HCT116 (cell line): ENCODE data around the gene SUB1. TPM values are rescaled to one million over a fixed set of nuclear protein-coding genes. Genes with fewer than 3 reads are reported as not detected.

Source experiments
- ATAC-seq: fragments of 200-7000 bp; cut with Tn5 transposase; 2 replicates; pipeline ENCODE4 v1.9.1; 2020; ENCODE audit warnings: mild to moderate bottlenecking, moderate library complexity
- BruUV-seq: library from RNA; stranded (reverse); fragments of 400-500 nt; replicated peaks from 2 replicates; lab custom pipeline; 2021; lab: Mats Ljungman, UMichigan
- CTCF ChIA-PET: fragments of 300-600 bp; sonication (Branson Sonifier 250); formaldehyde crosslinking; loops from one replicate; lab custom pipeline; 2021; ENCODE audit warnings: antibody characterized with exemption; lab: Charles Lee
- POLR2A ChIA-PET: fragments of 300-600, 350-600 bp; sonication (Branson Sonifier 250); formaldehyde crosslinking; loops from one replicate; lab custom pipeline; 2021; ENCODE audit warnings: antibody characterized with exemption; lab: Charles Lee
- RAD21 ChIA-PET, 2 experiments: fragments of 300-600 bp; sonication (Branson Sonifier 250); formaldehyde crosslinking; loops; one replicate each; lab custom pipeline; 2023; ENCODE audit warnings: low total read pairs in 2 of 2; ENCODE audit not compliant: uncharacterized antibody in 2 of 2, unreplicated experiment in 2 of 2, low non-redundant PET in 1 of 2; lab: Charles Lee
- DNase-seq: peaks from one replicate; pipeline ENCODE4 v3.0.0-alpha.2; 2010; ENCODE audit warnings: low read depth, low spot score
- H2AFZ ChIP-seq: fragments of 200-600 bp; shearing (Covaris generic), sonication (generic); 2 replicates; pipeline ENCODE4 v1.6.1; 2017; ENCODE audit warnings: low read depth, mixed run types, mixed read lengths, antibody characterized with exemption, low read length; ENCODE audit not compliant: poor library complexity, severe bottlenecking
- H3K27ac ChIP-seq: 2 replicates; pipeline ENCODE4 v1.5.1; 2012; ENCODE audit warnings: low read depth, low read length
- H3K27me3 ChIP-seq: fragments of 200-600 bp; sonication (generic); 2 replicates; pipeline ENCODE4 v1.6.1; 2016; ENCODE audit warnings: mixed run types, low read length, mixed read lengths; ENCODE audit not compliant: insufficient read depth
- H3K36me3 ChIP-seq, 2 experiments: fragments of 200-500 bp in 1 of 2; fragments of 200-600 bp in 1 of 2; sonication (Bioruptor generic) in 1 of 2; sonication (generic) in 1 of 2; 2 replicates each; pipeline versions ENCODE4 v1.5.1 to v1.6.1; 2014 to 2016; ENCODE audit warnings: low read length in 2 of 2, inconsistent platforms in 1 of 2, mixed read lengths in 1 of 2, mixed run types in 1 of 2; ENCODE audit not compliant: insufficient read depth in 2 of 2, control insufficient read depth in 1 of 2
- H3K4me1 ChIP-seq, 2 experiments: fragments of 200-600 bp in 1 of 2; sonication (generic) in 1 of 2; 2 replicates each; pipeline versions ENCODE4 v1.5.1 to v1.6.1; 2012 to 2017; ENCODE audit warnings: low read length in 2 of 2, inconsistent platforms in 1 of 2, mild to moderate bottlenecking in 1 of 2, mixed read lengths in 1 of 2, mixed run types in 1 of 2, moderate library complexity in 1 of 2; ENCODE audit not compliant: insufficient read depth in 2 of 2, control insufficient read depth in 1 of 2
- H3K4me2 ChIP-seq: fragments of 200-600 bp; sonication (generic); 2 replicates; pipeline ENCODE4 v1.6.1; 2017; ENCODE audit warnings: mixed run types, low read length, mixed read lengths
- H3K4me3 ChIP-seq, 2 experiments: fragments of 200-600 bp in 1 of 2; sonication (generic) in 1 of 2; replicated peaks in 1 of 2; 2 replicates each; pipeline ENCODE4 v1.5.1; 2011 to 2016; ENCODE audit warnings: low read length in 2 of 2, control low read depth in 1 of 2, low read depth in 1 of 2, mild to moderate bottlenecking in 1 of 2, mixed read lengths in 1 of 2, mixed run types in 1 of 2
- H3K79me2 ChIP-seq: fragments of 200-600 bp; sonication (generic); 2 replicates; pipeline ENCODE4 v1.6.1; 2017; ENCODE audit warnings: mild to moderate bottlenecking, mixed run types, low read length, moderate library complexity, mixed read lengths; ENCODE audit not compliant: insufficient read depth
- H3K9ac ChIP-seq: fragments of 200-600 bp; sonication (generic); 2 replicates; pipeline ENCODE4 v1.6.1; 2016; ENCODE audit warnings: low read length, mixed read lengths
- H3K9me2 ChIP-seq: fragments of 200-600 bp; sonication (generic), shearing (Covaris generic); 2 replicates; pipeline ENCODE4 v1.6.1; 2017; ENCODE audit warnings: mixed run types, mild to moderate bottlenecking, moderate library complexity; ENCODE audit not compliant: insufficient read depth
- H3K9me3 ChIP-seq, 2 experiments: fragments of 200-500 bp in 1 of 2; fragments of 200-600 bp in 1 of 2; sonication (Bioruptor generic) in 1 of 2; sonication (generic) in 1 of 2; 2 replicates each; pipeline ENCODE4 v1.6.1; 2014 to 2017; ENCODE audit warnings: low read length in 2 of 2, mixed read lengths in 2 of 2, inconsistent platforms in 1 of 2, low read depth in 1 of 2, mild to moderate bottlenecking in 1 of 2, mixed run types in 1 of 2, moderate library complexity in 1 of 2; ENCODE audit not compliant: control insufficient read depth in 1 of 2, insufficient read depth in 1 of 2
- H4K20me1 ChIP-seq: fragments of 200-600 bp; sonication (generic), shearing (Covaris generic); 2 replicates; pipeline ENCODE4 v1.6.1; 2017; ENCODE audit warnings: mixed run types, mild to moderate bottlenecking, moderate library complexity; ENCODE audit not compliant: insufficient read depth
- CBX3 ChIP-seq: IDR thresholded peaks from 2 replicates; pipeline ENCODE4 v1.6.1; 2012; ENCODE audit warnings: low read depth
- CEBPB ChIP-seq: IDR thresholded peaks from 2 replicates; pipeline ENCODE4 v1.6.1; 2012; ENCODE audit warnings: low read depth
- EGR1 ChIP-seq: IDR thresholded peaks from 2 replicates; pipeline ENCODE4 v1.6.1; 2012; ENCODE audit warnings: low read depth
- ELF1 ChIP-seq: IDR thresholded peaks from 2 replicates; pipeline ENCODE4 v1.6.1; 2012; ENCODE audit warnings: low read depth, borderline replicate concordance
- JUND ChIP-seq: IDR thresholded peaks from 2 replicates; pipeline ENCODE4 v1.6.1; 2012
- POLR2A ChIP-seq: IDR thresholded peaks from 2 replicates; pipeline ENCODE4 v1.7.0; 2011; ENCODE audit warnings: borderline replicate concordance; ENCODE audit not compliant: insufficient read depth, insufficient read length; ENCODE audit errors: extremely low read depth
- POLR2AphosphoS5 ChIP-seq: IDR thresholded peaks from 2 replicates; pipeline ENCODE4 v1.6.1; 2011; ENCODE audit warnings: mild to moderate bottlenecking, low read depth, low read length, moderate library complexity
- SRF ChIP-seq: IDR thresholded peaks from 2 replicates; pipeline ENCODE4 v1.6.1; 2012; ENCODE audit warnings: low read depth
- ZFX ChIP-seq: fragments of 450-650 bp; IDR thresholded peaks from 2 replicates; pipeline ENCODE4 v1.6.1; 2017
- ZNF274 ChIP-seq: fragments of 200-500 bp; sonication (Bioruptor generic); IDR thresholded peaks from 2 replicates; pipeline ENCODE4 v1.6.1; 2014; ENCODE audit warnings: mild to moderate bottlenecking, low read depth, low read length, inconsistent platforms
- intact Hi-C: fragments of 100-400 bp; cut with micrococcal nuclease; formaldehyde crosslinking; loops from 2 replicates; pipeline ENCODE4 v1.10.0; 2022
- total RNA-seq: library from RNA; stranded (reverse); gene quantifications from one replicate; pipeline ENCODE4 v1.2.1, GENCODE V29; 2021; ENCODE audit not compliant: unreplicated experiment
- TF ChIP-seq, protein P1 (sequence below): IDR thresholded peaks from 2 replicates; pipeline ENCODE4 v1.6.1; 2012
- TF ChIP-seq, protein P2 (sequence below), 3 experiments: fragments of 200-600 bp in 1 of 3; sonication (generic) in 1 of 3; IDR thresholded peaks in 2 of 3; conservative IDR thresholded peaks in 1 of 3; 2 replicates each; pipeline ENCODE4 v1.5.1; 2012 to 2017; ENCODE audit warnings: low read depth in 2 of 3, low read length in 2 of 3, antibody characterized with exemption in 1 of 3, borderline replicate concordance in 1 of 3, control low read depth in 1 of 3, mild to moderate bottlenecking in 1 of 3, mixed read lengths in 1 of 3, mixed run types in 1 of 3, moderate library complexity in 1 of 3; ENCODE audit not compliant: insufficient read depth in 1 of 3

Gene SUB1
- total RNA-seq, 1 experiment from 2014 or later: 216 TPM

DNA sequence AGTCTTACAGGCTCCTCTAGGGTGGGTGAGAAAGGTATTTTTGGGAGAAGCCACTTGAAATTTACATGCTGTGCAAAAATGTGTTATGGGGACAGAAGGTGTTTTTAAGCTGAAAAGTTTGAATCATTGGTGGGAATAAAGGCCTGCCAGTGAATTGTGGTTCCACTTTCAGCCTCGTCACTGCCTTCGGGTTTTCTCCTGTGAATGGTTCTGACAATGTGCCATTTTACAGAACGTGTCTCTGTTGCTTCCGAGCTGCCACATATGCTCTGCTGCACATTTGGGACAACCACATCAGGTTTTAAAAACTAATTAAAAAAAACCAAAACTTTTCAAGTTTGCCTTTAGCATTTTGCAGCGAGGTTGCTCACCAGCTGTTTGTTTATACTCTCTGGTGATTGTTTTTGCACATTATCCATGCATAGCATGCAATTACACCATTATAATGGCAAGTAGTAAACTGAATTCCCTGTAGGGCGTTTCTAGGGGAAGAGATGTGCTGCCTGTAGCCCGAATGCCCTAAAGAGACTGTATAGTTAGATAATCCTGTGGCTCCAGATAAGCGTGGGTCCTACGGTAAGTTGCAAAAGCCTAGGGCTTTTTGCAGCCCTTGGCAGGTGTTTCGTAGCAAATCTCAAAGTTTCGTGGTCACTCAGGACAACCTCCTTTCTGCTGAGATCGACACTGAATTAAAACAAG lies 40.1 kb upstream of the SUB1 start:
- H3K79me2 ChIP-seq: no peaks in the 10 kb centered on the region
- H3K9ac ChIP-seq: no peak overlapping the region
- ATAC-seq (no peak), DNase-seq (no peak)
- H3K4me1 ChIP-seq: no peaks in the 10 kb centered on the region
- POLR2A ChIA-PET: no interaction called here
- no peak overlapping the region for H3K4me3 ChIP-seq
- intact Hi-C loops: no loop called here
- H3K9me3 ChIP-seq: no peaks in the 10 kb centered on the region
- RAD21 ChIA-PET: no interaction called here
- H3K4me2 ChIP-seq: no peak overlapping the region
- CTCF ChIA-PET: no interaction called here
- no TSS peak for BruUV-seq
- no peaks in the 10 kb centered on the region for H3K27me3 ChIP-seq
- H3K27ac ChIP-seq: no peak overlapping the region
- no peaks in the 10 kb centered on the region for H4K20me1 ChIP-seq
- no peaks in the 10 kb centered on the region for H3K36me3 ChIP-seq
- no peak for TF ChIP-seq ZFX
- TF ChIP-seq, all 23 proteins: peak for 0
- Histone ChIP-seq H2AFZ (no peak overlapping the region), H3K9me2 (no peaks in the 10 kb centered on the region)

DNA sequence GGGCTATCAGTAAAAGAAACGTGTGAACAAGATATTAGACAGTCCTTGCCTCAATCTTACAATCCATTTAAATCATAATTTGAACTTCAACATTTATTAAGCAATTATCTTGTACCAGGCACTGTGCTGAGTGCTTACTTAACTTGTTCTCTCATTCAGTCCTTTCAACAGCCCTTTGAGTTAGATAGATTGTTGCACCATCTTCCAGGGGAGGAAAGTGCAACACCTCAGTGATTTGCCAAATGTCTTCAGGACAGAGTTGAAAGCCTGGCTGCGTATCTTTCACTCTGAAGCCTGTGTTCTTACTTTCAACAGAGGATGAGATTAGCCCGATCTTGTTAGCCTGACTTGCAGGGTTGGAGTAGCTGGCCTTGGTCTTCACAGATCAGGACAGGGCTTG lies 34.2 kb upstream of the SUB1 start:
- Histone ChIP-seq H3K36me3 (no peaks in the 10 kb centered on the region), H3K4me2 (no peak overlapping the region), H3K27me3 (no peaks in the 10 kb centered on the region), H3K9me2 (no peaks in the 10 kb centered on the region), H3K4me3 (no peak overlapping the region), H3K27ac (no peak overlapping the region), H2AFZ (no peak overlapping the region), H3K79me2 (no peaks in the 10 kb centered on the region), H3K4me1 (no peaks in the 10 kb centered on the region), H4K20me1 (no peaks in the 10 kb centered on the region), H3K9me3 (no peaks in the 10 kb centered on the region), H3K9ac (no peak overlapping the region)
- DNase-seq: no peak
- intact Hi-C loops: no loop called here
- CTCF ChIA-PET: no interaction called here
- TF ChIP-seq POLR2A (no peak), JUND (no peak), POLR2AphosphoS5 (no peak), CBX3 (no peak), ELF1 (no peak), ZFX (no peak), ZNF274 (no peak), EGR1 (no peak), SRF (no peak), CEBPB (no peak)
- TF ChIP-seq, protein P1, sequence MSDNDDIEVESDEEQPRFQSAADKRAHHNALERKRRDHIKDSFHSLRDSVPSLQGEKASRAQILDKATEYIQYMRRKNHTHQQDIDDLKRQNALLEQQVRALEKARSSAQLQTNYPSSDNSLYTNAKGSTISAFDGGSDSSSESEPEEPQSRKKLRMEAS: no peak
- TF ChIP-seq, protein P2, sequence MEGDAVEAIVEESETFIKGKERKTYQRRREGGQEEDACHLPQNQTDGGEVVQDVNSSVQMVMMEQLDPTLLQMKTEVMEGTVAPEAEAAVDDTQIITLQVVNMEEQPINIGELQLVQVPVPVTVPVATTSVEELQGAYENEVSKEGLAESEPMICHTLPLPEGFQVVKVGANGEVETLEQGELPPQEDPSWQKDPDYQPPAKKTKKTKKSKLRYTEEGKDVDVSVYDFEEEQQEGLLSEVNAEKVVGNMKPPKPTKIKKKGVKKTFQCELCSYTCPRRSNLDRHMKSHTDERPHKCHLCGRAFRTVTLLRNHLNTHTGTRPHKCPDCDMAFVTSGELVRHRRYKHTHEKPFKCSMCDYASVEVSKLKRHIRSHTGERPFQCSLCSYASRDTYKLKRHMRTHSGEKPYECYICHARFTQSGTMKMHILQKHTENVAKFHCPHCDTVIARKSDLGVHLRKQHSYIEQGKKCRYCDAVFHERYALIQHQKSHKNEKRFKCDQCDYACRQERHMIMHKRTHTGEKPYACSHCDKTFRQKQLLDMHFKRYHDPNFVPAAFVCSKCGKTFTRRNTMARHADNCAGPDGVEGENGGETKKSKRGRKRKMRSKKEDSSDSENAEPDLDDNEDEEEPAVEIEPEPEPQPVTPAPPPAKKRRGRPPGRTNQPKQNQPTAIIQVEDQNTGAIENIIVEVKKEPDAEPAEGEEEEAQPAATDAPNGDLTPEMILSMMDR (IDR thresholded peaks at IDR 0.05 in 2 of 3, conservative IDR thresholded peaks at IDR 0.05 in 1 of 3; ENCODE audit: borderline replicate concordance in 1 of 3, insufficient read depth in 1 of 3, low read depth in 2 of 3, low read length in 2 of 3): no peak
- no TSS peak for BruUV-seq
- RAD21 ChIA-PET: no interaction called here
- ATAC-seq: no peak
- POLR2A ChIA-PET: no interaction called here
